GM21723 (cell line): ENCODE measurements around the gene MIGA2.

Experiments used
- ATAC-seq: cut with Tn5 transposase; IDR thresholded peaks from one replicate; pipeline ENCODE4 v1.9.1; 2021; ENCODE audit warnings: mild to moderate bottlenecking, moderate library complexity; ENCODE audit not compliant: unreplicated experiment

The MIGA2 gene

GRCh38 chr9:129070696-129071525 is 34.5 kb downstream of the MIGA2 start:
- ATAC-seq, result no peak

- ATAC-seq, result no peak
Measured at GRCh38 chr9:129071526-129072126, 35.2 kb downstream of the MIGA2 start.

- ATAC-seq, result no peak
Measured at GRCh38 chr9:129072171-129072570, 35.7 kb downstream of the MIGA2 start.

GRCh38 chr9:129073404-129073803 is 37.0 kb downstream of the MIGA2 start:
- ATAC-seq, result no peak

GRCh38 chr9:129074106-129074505 is 37.7 kb downstream of the MIGA2 start:
- ATAC-seq, result no peak

- no peak for ATAC-seq
Measured at GRCh38 chr9:129075996-129076639, 39.7 kb downstream of the MIGA2 start.

- ATAC-seq, result no peak
Measured at GRCh38 chr9:129076640-129077037, 40.2 kb downstream of the MIGA2 start.

- no peak for ATAC-seq
Measured at GRCh38 chr9:129077236-129077635, 40.8 kb downstream of the MIGA2 start.

- ATAC-seq, result no peak
Measured at GRCh38 chr9:129078691-129079503, 42.5 kb downstream of the MIGA2 start.

- no peak for ATAC-seq
Measured at GRCh38 chr9:129079829-129080228, 43.4 kb downstream of the MIGA2 start.

- ATAC-seq, result no peak
Measured at GRCh38 chr9:129080298-129080600, 43.8 kb downstream of the MIGA2 start.

GRCh38 chr9:129080601-129081387 is 44.4 kb downstream of the MIGA2 start, which contains the start of gene DOLPP1:
TSS of gene DOLPP1 (plus strand) at chr9:129081111. CDS start at chr9:129081132, 21 bp downstream.
- ATAC-seq, result peak; percentile 89

- peak; percentile 1 for ATAC-seq
Measured at GRCh38 chr9:129081388-129081904, 45.0 kb downstream of the MIGA2 start.

- ATAC-seq, result no peak
Measured at GRCh38 chr9:129084087-129084486, 47.7 kb downstream of the MIGA2 start.

GRCh38 chr9:129089246-129089645 is 52.8 kb downstream of the MIGA2 start:
- ATAC-seq, result no peak

- no peak for ATAC-seq
Measured at GRCh38 chr9:129093602-129094386, 57.4 kb downstream of the MIGA2 start.

GRCh38 chr9:129094387-129095169 is 58.2 kb downstream of the MIGA2 start:
- no peak for ATAC-seq

- no peak for ATAC-seq
Measured at GRCh38 chr9:129095170-129095667, 58.8 kb downstream of the MIGA2 start.
